Stimulated activated CD4-positive, alpha-beta T cell treated with anti-CD3 and anti-CD28 coated beads, Interleukin-15, amount 100 ng/mL, for 1 hour (primary cell): ENCODE measurements around the gene IFT27.
"Not testable (repeated sequence)": the region's sequence is repeated elsewhere in the genome, so short reads cannot be mapped to it uniquely, and the experiment has no call there.

Experiments
- DNase-seq, 2 donors: peaks; one replicate each; pipeline ENCODE4 v3.0.0-alpha.2; 2020; ENCODE audit warnings: low read depth in 1 of 2, low spot score in 1 of 2

Gene IFT27

DNA sequence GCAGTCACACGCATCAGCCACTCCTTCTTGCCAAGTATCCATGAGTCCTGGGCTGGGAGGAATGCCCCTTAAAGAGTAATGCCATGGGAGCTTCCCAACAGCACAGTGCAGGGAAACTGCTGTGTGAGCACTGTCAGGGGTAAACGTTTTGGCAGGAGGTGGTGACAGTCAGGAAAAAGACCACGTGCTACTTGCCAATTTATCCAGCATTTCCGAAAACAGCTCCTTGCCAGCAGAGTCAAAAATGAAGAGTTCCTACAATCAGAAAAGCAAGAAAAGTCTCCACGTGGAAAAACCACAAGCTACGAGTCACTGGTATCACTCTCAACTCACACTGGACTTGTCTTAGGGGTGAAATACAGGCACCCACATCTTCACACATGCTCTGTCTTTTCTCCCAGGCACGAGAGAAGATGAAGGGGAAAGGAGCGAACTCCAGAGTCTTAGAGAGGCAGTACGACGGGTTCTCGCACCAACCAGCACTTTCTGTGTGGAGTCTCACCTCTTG lies 9.9 kb downstream of the IFT27 start:
- DNase-seq = no peak

DNA sequence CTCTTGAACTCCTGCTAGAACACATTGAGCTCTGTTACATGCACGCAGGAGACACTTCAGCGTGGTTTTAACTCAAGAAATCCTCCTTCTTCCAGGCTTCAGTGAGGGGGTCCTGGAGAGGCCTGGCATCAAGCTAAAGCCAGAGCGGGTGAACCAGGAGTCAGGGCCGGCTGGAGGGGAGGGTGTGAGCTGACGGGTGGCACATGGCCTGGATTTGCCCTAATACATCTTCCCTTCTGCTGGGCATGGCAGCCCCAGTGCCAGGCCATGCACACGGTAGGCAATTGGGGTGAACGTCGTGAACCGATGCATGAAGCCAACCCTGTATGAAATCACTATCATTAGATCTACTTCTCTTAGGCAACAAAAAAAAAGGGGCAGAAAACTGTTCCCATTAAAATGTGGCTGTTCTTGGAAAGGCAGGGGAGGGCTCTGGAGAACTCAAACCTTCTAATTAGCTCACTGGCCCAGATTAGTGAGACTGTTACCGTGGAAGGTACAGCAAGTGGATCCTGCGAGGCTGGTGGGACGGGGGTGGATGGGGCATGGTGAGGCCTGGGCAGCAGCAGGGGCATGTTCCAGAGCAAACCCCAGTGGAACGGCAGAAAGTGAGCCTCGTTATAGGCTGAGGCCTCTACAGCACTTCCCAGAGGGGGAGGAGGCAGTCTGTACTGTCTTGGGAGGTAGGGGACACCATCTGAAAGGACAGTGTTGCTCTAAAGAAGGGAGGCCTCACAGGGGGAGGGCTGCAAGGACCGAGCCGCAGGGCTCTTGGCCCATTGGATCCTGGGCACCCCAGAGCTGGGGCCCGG lies 10.6 kb downstream of the IFT27 start:
- no peak for DNase-seq

DNA sequence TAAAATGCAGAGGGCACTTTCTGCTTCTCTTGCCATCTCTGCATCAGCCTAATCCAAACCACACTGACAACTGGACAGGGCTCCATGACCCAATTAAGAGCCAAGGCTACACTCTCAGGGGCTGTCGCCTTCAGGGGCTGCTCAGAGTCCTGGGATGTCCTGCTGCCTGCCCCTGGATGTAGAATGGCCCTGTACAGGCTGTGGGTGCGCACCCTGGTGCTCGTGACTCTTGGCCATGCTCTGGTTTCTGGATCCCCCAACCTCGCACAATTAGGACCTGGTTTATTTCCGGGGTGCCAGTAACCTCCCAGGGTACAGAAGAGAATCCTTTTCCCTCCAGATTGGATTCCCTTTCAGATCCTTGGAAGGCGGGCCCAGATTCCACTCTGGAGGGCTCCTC lies 11.3 kb downstream of the IFT27 start:
- DNase-seq = no peak

- DNase-seq = no peak
These were observed 11.9 kb downstream of the IFT27 start for GRCh38 chr22:36764060-36764459.

DNA sequence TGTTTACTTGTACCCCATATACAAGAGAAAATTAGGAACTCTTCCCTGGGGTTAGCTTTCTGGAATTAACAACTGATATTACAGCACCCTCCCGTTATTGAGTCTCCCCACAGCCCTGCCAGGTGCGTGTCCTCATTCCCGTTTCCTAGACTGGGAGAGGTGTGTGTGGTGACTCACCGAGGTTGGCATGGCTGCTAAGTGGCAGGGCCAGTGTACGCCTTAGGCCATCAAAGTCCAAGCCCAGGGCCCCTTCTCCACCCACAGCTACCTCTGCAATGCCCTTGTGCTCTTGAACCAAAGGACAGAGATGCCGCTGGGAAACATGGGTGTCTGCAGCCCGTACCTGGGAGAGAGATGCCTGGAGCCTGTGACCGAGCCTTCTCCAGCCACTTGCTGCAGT lies 12.3 kb downstream of the IFT27 start:
- DNase-seq = no peak

GRCh38 chr22:36762687-36763260 lies 13.1 kb downstream of the IFT27 start:
- DNase-seq = no peak

GRCh38 chr22:36761553-36762240 lies 14.2 kb downstream of the IFT27 start:
- DNase-seq = no peak

DNA sequence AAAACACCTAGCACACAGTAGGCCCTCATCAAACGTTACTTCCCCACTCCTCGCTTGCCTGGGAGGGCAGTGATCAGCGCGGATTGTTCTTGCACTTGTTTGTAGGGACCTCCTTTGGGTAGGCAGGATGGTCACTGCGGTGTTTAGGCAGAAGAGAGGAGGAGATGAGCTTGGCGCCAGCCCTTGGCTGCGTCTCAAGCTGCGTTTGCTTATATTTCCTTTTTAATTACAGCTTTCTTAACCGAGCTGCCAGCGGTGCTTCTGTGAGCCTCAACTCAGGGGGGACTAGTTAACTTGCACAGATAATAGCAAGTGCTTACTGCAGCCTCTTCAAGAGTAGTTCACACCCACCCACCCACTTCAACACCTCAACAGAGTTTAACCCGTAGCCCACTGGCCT lies 15.1 kb downstream of the IFT27 start:
- no peak for DNase-seq

DNA sequence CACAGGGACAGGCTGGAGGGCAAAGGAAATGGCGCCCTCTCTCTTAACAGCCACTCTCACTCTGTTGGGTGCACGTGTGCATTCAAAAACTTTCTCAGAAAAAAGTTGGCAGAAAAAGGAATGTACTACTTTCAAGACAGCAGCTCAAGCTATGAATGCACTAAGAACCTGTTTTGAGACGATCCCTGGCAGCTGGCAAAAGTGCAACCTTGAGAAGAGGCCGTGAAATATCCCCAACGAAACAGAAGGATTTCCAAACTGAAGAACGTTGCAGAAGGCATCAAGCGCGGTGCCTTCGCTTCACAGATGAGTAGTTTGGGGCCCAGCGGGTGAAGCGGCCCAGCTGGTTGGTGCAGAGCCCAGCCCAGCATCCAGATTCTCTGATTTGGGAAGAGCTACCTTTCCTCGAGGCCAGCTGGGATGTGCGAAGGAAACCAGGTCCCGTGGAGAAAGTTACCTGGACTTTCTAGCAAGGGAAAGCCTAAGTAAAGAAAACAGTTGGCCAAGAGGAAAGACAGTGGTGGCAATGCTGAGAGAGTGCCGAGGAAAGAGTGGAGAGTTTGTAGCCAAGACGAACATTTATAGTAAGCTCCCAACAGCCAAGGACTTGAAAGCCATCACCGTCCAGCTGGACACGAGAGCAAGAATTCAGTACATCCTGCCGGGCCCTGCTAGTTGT lies 16.3 kb downstream of the IFT27 start:
- DNase-seq = no peak

GRCh38 chr22:36758792-36759271 lies 17.1 kb downstream of the IFT27 start:
- no peak for DNase-seq

- peak; percentile 45 to 61 for DNase-seq
These were observed 18.2 kb downstream of the IFT27 start for GRCh38 chr22:36757668-36758211.

- no peak for DNase-seq
These were observed 18.9 kb downstream of the IFT27 start for GRCh38 chr22:36756746-36757655.

DNA sequence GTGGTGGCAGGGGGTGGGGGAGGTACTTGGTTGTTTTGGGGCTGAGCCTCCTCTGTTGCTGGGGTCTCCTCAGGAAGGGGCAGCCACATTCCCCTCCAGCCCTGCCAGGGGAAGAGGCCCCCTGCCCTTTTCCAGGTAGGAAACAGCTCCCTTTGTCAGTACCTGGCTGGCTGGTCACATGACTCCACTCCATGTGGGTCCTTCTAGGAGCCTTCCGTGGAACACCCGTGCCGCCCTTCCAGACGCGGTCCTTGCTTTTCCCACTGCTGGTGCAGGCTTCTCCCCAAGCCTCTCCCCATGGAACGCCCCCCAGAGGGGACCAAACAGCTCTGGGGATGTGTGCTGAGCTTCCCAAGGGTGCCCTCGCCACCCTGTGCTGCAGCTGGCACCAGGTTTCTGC lies 19.9 kb downstream of the IFT27 start:
- no peak for DNase-seq

DNA sequence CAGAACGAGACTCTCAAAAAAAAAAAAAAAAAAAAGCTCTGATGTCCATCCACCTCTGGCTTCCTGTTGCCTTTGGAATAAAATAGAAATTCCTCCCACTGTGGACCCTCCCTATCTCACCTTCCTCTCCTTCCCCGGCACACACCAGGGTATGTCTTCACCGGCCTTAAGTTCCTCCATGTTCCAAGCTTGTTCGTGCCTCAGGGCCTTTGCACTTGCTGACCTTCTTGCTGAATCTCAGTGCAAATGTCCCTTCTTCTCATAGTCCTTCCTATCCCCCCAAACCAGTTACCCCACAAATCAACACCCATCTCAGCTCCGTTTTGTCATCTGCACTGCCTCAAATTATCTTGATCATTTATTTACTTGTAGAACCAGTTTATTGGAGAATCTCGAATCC lies 20.6 kb downstream of the IFT27 start:
- DNase-seq = no peak

DNA sequence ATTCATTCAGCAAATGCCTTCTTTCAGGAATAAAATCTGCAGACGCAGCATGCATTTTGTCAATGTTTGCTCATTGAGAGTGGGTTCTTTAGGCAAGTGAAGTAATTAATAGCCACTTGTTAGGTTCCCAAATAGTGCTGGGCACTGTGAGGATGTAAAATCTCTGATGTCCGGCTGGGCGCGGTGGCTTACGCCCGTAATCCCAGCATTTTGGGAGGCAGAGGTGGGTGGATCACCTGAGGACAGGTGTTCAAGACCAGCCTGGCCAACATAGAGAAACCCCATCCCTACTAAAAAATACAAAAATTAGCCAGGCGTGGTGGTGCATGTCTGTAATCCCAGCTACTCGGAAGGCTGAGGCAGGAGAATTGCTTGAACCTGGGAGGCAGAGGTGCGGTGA lies 21.0 kb downstream of the IFT27 start:
- DNase-seq = not testable (repeated sequence)

DNA sequence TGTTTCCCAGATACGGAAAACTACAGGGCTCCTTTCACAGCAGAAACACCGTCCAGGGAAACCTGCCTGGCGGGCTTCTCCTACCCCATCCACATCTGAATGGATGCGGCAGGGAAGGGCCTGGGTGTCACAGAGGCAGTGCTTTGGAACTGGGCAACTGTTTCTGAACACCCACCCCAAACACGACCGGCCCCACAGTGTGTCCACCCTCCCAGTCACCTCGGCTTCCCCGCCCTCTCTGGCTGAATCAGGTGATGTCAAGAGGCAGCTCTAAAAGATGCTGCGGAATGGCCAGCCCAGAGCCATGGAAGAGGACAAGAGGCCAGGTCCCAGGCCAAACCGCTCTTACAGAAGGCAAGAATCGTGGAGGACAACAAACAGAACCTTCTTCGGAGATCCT lies 22.0 kb downstream of the IFT27 start:
- no peak for DNase-seq

DNA sequence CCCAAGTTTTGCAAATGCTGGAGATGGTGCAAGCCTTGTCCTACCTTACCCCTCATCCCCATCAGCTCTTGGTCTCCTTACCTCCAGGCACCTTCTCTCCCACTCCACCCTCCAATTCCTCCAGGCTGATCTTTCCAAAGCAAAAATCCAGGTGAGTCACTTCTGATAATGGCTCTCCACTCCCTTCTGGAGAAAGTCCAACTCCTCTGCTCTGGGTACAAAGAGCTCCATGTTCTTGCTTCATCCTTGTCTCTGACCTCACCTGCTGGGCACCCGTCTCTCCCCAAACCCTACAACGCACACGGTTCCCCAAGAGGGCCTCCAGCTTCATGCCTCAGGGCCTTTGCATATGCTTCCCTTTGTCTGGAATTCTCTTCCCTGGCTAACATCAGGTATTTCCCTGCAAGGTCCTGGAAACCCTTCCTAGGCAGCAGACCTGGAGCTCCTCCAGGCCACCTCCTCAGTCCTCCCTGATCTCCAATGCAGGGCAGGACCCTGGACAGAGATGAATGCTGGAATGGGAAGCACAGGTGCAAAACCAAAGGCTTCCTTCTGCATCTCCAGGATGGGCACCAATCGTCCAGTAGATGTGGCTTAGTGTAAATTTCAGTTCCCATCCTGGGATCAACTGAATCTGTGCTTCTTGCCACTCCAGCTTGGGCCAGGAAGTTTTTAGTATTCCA lies 22.7 kb downstream of the IFT27 start:
- no peak for DNase-seq

DNA sequence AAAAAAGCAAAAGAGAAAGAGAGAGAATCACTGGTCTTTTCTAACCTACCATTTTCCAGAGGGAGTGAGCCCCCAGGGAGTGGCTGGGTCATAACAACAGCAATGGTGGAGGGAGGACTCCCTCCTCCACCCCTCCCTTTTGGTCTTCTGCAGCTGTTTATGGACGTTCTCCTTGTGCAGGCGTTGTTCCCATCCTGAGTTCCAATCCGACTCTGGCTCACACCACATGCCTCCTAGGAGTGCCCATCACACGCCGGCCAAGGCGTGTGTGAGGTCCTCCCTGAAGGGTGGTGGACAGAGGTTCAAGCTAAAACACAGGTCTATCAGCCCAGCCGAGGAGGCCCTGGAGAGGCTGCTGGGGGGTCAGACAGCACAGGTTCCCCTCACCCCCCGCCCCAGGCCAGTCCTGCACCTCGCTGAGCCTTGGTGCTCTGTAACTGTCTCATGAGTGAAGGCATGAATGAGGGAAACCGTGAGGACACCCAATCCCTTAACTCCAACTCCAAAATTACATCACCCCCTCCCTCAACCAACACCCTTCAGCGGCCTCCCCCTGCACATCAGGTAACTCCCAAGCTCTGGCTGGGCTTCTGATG lies 29.4 kb downstream of the IFT27 start:
- DNase-seq = no peak

- no peak for DNase-seq
These were observed 30.5 kb downstream of the IFT27 start for GRCh38 chr22:36745301-36745995.
